ENCODE data around the gene ZFP90.

GRCh38 chr16:68526782-68527145 is 12.3 kb upstream of the ZFP90 start:
- TF ChIP-seq CTCF (IDR thresholded peaks at IDR 0.05): no peak
- no peak for TF ChIP-seq POLR2AphosphoS5 (IDR thresholded peaks at IDR 0.05; ENCODE audit: insufficient read depth in 1 of 2, low read depth in 1 of 2)
- no peak for TF ChIP-seq POLR2A (IDR thresholded peaks at IDR 0.05)

Data from vagina (tissue), 2 donors.